ENCODE data around the gene DUS4L.

DUS4L gene

DNA sequence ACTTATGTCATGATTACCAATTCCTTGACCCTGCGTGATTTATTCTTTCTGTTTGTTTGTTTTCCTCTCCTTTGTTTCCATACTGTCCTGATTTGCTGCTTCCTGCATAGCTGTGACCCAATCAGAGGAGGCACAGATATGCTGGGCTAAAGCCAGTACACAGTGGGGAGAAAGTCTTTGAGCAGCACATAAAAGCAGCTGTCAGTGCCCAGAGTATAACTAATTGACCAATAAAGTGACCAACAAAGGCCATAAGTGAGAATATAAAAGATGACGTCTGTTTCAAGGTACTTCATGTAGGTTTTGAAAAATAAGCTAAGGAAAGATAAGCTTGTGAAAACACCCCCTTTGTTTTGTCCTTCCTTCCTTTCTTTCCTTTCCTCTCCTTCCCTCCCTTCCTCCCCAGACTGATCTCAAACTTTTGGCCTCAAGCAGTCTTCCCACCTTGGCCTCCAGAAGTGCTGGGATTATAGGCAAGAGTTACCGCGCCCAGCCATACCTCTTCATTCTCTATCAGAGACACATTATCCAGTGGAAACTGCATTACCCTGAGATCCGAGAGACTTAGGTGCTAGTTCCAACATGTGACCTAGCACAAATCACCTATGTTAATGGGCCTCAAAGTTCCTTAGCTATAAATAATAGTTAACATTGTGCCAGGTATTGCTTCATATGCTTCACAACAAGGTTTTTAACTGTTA lies 33.3 kb downstream of the DUS4L start (continued):
- TF ChIP-seq, protein P1, sequence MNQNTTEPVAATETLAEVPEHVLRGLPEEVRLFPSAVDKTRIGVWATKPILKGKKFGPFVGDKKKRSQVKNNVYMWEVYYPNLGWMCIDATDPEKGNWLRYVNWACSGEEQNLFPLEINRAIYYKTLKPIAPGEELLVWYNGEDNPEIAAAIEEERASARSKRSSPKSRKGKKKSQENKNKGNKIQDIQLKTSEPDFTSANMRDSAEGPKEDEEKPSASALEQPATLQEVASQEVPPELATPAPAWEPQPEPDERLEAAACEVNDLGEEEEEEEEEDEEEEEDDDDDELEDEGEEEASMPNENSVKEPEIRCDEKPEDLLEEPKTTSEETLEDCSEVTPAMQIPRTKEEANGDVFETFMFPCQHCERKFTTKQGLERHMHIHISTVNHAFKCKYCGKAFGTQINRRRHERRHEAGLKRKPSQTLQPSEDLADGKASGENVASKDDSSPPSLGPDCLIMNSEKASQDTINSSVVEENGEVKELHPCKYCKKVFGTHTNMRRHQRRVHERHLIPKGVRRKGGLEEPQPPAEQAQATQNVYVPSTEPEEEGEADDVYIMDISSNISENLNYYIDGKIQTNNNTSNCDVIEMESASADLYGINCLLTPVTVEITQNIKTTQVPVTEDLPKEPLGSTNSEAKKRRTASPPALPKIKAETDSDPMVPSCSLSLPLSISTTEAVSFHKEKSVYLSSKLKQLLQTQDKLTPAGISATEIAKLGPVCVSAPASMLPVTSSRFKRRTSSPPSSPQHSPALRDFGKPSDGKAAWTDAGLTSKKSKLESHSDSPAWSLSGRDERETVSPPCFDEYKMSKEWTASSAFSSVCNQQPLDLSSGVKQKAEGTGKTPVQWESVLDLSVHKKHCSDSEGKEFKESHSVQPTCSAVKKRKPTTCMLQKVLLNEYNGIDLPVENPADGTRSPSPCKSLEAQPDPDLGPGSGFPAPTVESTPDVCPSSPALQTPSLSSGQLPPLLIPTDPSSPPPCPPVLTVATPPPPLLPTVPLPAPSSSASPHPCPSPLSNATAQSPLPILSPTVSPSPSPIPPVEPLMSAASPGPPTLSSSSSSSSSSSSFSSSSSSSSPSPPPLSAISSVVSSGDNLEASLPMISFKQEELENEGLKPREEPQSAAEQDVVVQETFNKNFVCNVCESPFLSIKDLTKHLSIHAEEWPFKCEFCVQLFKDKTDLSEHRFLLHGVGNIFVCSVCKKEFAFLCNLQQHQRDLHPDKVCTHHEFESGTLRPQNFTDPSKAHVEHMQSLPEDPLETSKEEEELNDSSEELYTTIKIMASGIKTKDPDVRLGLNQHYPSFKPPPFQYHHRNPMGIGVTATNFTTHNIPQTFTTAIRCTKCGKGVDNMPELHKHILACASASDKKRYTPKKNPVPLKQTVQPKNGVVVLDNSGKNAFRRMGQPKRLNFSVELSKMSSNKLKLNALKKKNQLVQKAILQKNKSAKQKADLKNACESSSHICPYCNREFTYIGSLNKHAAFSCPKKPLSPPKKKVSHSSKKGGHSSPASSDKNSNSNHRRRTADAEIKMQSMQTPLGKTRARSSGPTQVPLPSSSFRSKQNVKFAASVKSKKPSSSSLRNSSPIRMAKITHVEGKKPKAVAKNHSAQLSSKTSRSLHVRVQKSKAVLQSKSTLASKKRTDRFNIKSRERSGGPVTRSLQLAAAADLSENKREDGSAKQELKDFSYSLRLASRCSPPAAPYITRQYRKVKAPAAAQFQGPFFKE (tag by site-specific recombination; IDR thresholded peaks at IDR 0.05; ENCODE audit: borderline replicate concordance) = no peak
- TF ChIP-seq, protein P2, sequence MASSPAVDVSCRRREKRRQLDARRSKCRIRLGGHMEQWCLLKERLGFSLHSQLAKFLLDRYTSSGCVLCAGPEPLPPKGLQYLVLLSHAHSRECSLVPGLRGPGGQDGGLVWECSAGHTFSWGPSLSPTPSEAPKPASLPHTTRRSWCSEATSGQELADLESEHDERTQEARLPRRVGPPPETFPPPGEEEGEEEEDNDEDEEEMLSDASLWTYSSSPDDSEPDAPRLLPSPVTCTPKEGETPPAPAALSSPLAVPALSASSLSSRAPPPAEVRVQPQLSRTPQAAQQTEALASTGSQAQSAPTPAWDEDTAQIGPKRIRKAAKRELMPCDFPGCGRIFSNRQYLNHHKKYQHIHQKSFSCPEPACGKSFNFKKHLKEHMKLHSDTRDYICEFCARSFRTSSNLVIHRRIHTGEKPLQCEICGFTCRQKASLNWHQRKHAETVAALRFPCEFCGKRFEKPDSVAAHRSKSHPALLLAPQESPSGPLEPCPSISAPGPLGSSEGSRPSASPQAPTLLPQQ (tag by site-specific recombination; IDR thresholded peaks at IDR 0.05) = 0 out of 2 replicates have a peak, but pooled peaks have one; percentile 22
- TF ChIP-seq, protein P3, sequence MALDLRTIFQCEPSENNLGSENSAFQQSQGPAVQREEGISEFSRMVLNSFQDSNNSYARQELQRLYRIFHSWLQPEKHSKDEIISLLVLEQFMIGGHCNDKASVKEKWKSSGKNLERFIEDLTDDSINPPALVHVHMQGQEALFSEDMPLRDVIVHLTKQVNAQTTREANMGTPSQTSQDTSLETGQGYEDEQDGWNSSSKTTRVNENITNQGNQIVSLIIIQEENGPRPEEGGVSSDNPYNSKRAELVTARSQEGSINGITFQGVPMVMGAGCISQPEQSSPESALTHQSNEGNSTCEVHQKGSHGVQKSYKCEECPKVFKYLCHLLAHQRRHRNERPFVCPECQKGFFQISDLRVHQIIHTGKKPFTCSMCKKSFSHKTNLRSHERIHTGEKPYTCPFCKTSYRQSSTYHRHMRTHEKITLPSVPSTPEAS (tag by site-specific recombination; IDR thresholded peaks at IDR 0.05) = no peak
- TF ChIP-seq ZNF433 (tag by site-specific recombination; IDR thresholded peaks at IDR 0.05; ENCODE audit: low read depth) = no peak
- TF ChIP-seq, protein P4, sequence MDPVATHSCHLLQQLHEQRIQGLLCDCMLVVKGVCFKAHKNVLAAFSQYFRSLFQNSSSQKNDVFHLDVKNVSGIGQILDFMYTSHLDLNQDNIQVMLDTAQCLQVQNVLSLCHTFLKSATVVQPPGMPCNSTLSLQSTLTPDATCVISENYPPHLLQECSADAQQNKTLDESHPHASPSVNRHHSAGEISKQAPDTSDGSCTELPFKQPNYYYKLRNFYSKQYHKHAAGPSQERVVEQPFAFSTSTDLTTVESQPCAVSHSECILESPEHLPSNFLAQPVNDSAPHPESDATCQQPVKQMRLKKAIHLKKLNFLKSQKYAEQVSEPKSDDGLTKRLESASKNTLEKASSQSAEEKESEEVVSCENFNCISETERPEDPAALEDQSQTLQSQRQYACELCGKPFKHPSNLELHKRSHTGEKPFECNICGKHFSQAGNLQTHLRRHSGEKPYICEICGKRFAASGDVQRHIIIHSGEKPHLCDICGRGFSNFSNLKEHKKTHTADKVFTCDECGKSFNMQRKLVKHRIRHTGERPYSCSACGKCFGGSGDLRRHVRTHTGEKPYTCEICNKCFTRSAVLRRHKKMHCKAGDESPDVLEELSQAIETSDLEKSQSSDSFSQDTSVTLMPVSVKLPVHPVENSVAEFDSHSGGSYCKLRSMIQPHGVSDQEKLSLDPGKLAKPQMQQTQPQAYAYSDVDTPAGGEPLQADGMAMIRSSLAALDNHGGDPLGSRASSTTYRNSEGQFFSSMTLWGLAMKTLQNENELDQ (tag by site-specific recombination; IDR thresholded peaks at IDR 0.05; ENCODE audit: low read depth) = no peak
- peak; percentile 98 for TF ChIP-seq GFI1B (tag by site-specific recombination; IDR thresholded peaks at IDR 0.05)
- TF ChIP-seq ZNF211 (tag by site-specific recombination; IDR thresholded peaks at IDR 0.05; ENCODE audit: low read depth) = no peak
- TF ChIP-seq, protein P5, sequence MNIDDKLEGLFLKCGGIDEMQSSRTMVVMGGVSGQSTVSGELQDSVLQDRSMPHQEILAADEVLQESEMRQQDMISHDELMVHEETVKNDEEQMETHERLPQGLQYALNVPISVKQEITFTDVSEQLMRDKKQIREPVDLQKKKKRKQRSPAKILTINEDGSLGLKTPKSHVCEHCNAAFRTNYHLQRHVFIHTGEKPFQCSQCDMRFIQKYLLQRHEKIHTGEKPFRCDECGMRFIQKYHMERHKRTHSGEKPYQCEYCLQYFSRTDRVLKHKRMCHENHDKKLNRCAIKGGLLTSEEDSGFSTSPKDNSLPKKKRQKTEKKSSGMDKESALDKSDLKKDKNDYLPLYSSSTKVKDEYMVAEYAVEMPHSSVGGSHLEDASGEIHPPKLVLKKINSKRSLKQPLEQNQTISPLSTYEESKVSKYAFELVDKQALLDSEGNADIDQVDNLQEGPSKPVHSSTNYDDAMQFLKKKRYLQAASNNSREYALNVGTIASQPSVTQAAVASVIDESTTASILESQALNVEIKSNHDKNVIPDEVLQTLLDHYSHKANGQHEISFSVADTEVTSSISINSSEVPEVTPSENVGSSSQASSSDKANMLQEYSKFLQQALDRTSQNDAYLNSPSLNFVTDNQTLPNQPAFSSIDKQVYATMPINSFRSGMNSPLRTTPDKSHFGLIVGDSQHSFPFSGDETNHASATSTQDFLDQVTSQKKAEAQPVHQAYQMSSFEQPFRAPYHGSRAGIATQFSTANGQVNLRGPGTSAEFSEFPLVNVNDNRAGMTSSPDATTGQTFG (tag by site-specific recombination; IDR thresholded peaks at IDR 0.05; ENCODE audit: borderline replicate concordance) = no peak
- TF ChIP-seq ZNF521 (tag by site-specific recombination; IDR thresholded peaks at IDR 0.05) = no peak
- TF ChIP-seq, protein P6, sequence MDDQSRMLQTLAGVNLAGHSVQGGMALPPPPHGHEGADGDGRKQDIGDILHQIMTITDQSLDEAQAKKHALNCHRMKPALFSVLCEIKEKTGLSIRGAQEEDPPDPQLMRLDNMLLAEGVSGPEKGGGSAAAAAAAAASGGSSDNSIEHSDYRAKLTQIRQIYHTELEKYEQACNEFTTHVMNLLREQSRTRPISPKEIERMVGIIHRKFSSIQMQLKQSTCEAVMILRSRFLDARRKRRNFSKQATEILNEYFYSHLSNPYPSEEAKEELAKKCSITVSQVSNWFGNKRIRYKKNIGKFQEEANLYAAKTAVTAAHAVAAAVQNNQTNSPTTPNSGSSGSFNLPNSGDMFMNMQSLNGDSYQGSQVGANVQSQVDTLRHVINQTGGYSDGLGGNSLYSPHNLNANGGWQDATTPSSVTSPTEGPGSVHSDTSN (CRISPR knock-in tag; IDR thresholded peaks at IDR 0.05) = no peak
- no peak for TF ChIP-seq SETDB1 (IDR thresholded peaks at IDR 0.05; ENCODE audit: insufficient read length, low read length)
- no peak for TF ChIP-seq ZNF549 (tag by site-specific recombination; IDR thresholded peaks at IDR 0.05)
- peak; percentile 88 for TF ChIP-seq IKZF3 (tag by site-specific recombination; IDR thresholded peaks at IDR 0.05)
- TF ChIP-seq ZNF76 (tag by site-specific recombination; IDR thresholded peaks at IDR 0.05; ENCODE audit: borderline replicate concordance, low read depth) = no peak
- TF ChIP-seq, protein P7, sequence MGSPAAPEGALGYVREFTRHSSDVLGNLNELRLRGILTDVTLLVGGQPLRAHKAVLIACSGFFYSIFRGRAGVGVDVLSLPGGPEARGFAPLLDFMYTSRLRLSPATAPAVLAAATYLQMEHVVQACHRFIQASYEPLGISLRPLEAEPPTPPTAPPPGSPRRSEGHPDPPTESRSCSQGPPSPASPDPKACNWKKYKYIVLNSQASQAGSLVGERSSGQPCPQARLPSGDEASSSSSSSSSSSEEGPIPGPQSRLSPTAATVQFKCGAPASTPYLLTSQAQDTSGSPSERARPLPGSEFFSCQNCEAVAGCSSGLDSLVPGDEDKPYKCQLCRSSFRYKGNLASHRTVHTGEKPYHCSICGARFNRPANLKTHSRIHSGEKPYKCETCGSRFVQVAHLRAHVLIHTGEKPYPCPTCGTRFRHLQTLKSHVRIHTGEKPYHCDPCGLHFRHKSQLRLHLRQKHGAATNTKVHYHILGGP (tag by site-specific recombination; IDR thresholded peaks at IDR 0.05) = no peak
- no peak for TF ChIP-seq ZNF658 (tag by site-specific recombination; IDR thresholded peaks at IDR 0.05)
- TF ChIP-seq ZNF404 (tag by site-specific recombination; IDR thresholded peaks at IDR 0.05) = no peak
- TF ChIP-seq ZNF626 (tag by site-specific recombination; IDR thresholded peaks at IDR 0.05) = no peak
- TF ChIP-seq, protein P8, sequence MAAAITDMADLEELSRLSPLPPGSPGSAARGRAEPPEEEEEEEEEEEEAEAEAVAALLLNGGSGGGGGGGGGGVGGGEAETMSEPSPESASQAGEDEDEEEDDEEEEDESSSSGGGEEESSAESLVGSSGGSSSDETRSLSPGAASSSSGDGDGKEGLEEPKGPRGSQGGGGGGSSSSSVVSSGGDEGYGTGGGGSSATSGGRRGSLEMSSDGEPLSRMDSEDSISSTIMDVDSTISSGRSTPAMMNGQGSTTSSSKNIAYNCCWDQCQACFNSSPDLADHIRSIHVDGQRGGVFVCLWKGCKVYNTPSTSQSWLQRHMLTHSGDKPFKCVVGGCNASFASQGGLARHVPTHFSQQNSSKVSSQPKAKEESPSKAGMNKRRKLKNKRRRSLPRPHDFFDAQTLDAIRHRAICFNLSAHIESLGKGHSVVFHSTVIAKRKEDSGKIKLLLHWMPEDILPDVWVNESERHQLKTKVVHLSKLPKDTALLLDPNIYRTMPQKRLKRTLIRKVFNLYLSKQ (tag by site-specific recombination; IDR thresholded peaks at IDR 0.05; ENCODE audit: borderline replicate concordance) = no peak
